Left colon (tissue), 2 donors: Measurements from ENCODE around the gene KRTAP1-1. TPM values are rescaled to one million over a fixed set of nuclear protein-coding genes. Genes with fewer than 3 reads are reported as not detected.
"Not testable (repeated sequence)": the region's sequence is repeated elsewhere in the genome, so short reads cannot be mapped to it uniquely, and the experiment has no call there.

Source experiments
- ATAC-seq: fragments of 200-7000 bp; cut with Tn5 transposase; one replicate; pipeline ENCODE4 v1.9.1; 2020; ENCODE audit warnings: mild to moderate bottlenecking, moderate library complexity
- DNase-seq, 2 donors: peaks; one replicate each; pipeline ENCODE4 v3.0.0-alpha.2; 2020
- intact Hi-C, 2 donors: fragments of 100-400 bp; cut with DNase I in 1 of 2; cut with micrococcal nuclease in 1 of 2; formaldehyde crosslinking; loops; one replicate each; pipeline versions ENCODE4 v1.11.2 to v1.14.0; 2022; cut with DNase I, micrococcal nuclease
- total RNA-seq, 2 donors: library from RNA; stranded (reverse); fragmentation: NEBNext Ultra II Directional; extraction: Animal tissue kit (Norgen Biotek cat#: 25700); gene quantifications; one replicate each; pipeline ENCODE4 v1.2.1, GENCODE V29; 2021
- donor health status: DM: no; HTN: no; CAD: no.
- donor health status: DM: yes; HTN: yes; CAD: no.

KRTAP1-1 gene
- total RNA-seq, 2 donors from 2014 or later, result not detected

GRCh38 chr17:41018541-41018940 lies 22.7 kb downstream of the KRTAP1-1 start:
- DNase-seq (no peak), ATAC-seq (no peak)
- intact Hi-C loops, result no loop called here

- no peak for DNase-seq
- intact Hi-C loops, result no loop called here
- no peak for ATAC-seq
Measured at GRCh38 chr17:41016578-41017215, 24.6 kb downstream of the KRTAP1-1 start.

GRCh38 chr17:41015454-41015853 lies 25.8 kb downstream of the KRTAP1-1 start:
- intact Hi-C loops, result no loop called here
- ATAC-seq (no peak), DNase-seq (no peak)

- intact Hi-C loops, result no loop called here
Measured at GRCh38 chr17:41013606-41014005, 27.6 kb downstream of the KRTAP1-1 start.

GRCh38 chr17:41013181-41013580 lies 28.1 kb downstream of the KRTAP1-1 start:
- intact Hi-C loops, result no loop called here
- no peak for ATAC-seq

More at GRCh38 chr17:41013606-41014005, 27.6 kb downstream of the KRTAP1-1 start:
- no peak for DNase-seq
- no peak for ATAC-seq

GRCh38 chr17:41012326-41013120 lies 28.7 kb downstream of the KRTAP1-1 start:
- DNase-seq (no peak), ATAC-seq (no peak)
- intact Hi-C loops, result no loop called here

More at GRCh38 chr17:41013181-41013580, 28.1 kb downstream of the KRTAP1-1 start:
- DNase-seq, result no peak

- DNase-seq (no peak), ATAC-seq (no peak)
- intact Hi-C loops, result no loop called here
Measured at GRCh38 chr17:41010441-41010840, 30.8 kb downstream of the KRTAP1-1 start.

GRCh38 chr17:41009936-41010335 lies 31.3 kb downstream of the KRTAP1-1 start:
- ATAC-seq (no peak), DNase-seq (no peak)
- intact Hi-C loops, result no loop called here

- ATAC-seq (no peak), DNase-seq (no peak)
- intact Hi-C loops, result no loop called here
Measured at GRCh38 chr17:41009301-41009760, 31.9 kb downstream of the KRTAP1-1 start.

GRCh38 chr17:41008811-41009210 lies 32.4 kb downstream of the KRTAP1-1 start, which contains the start of gene KRTAP3-1:
Gene KRTAP3-1, minus strand, starts transcription at chr17:41009128. Its CDS starts 54 bp downstream, at chr17:41009074.
- DNase-seq (no peak), ATAC-seq (no peak)
- intact Hi-C loops, result no loop called here

- ATAC-seq (no peak), DNase-seq (no peak)
- intact Hi-C loops, result no loop called here
Measured at GRCh38 chr17:41004397-41004796, 36.9 kb downstream of the KRTAP1-1 start.

- intact Hi-C loops, result no loop called here
- ATAC-seq, result no peak
- no peak for DNase-seq
Measured at GRCh38 chr17:41003926-41004325, 37.3 kb downstream of the KRTAP1-1 start.

GRCh38 chr17:41002814-41003213 lies 38.4 kb downstream of the KRTAP1-1 start:
- intact Hi-C loops, result no loop called here
- ATAC-seq, result no peak
- no peak for DNase-seq

- ATAC-seq (no peak), DNase-seq (no peak)
- intact Hi-C loops, result no loop called here
Measured at GRCh38 chr17:41001795-41002194, 39.5 kb downstream of the KRTAP1-1 start.

GRCh38 chr17:40999563-40999962 lies 41.7 kb downstream of the KRTAP1-1 start, which contains the start of gene KRTAP3-2:
Gene KRTAP3-2, minus strand, starts transcription at chr17:40999906. Its CDS starts 53 bp downstream, at chr17:40999853.
- DNase-seq, ATAC-seq, intact Hi-C loops: not testable (repeated sequence)

GRCh38 chr17:40997361-40997760 lies 43.9 kb downstream of the KRTAP1-1 start:
- ATAC-seq (no peak), DNase-seq (no peak)
- intact Hi-C loops, result no loop called here

- DNase-seq, result no peak
- intact Hi-C loops, result no loop called here
- ATAC-seq, result no peak
Measured at GRCh38 chr17:40996829-40997228, 44.4 kb downstream of the KRTAP1-1 start.

- ATAC-seq (no peak), DNase-seq (no peak)
- intact Hi-C loops, result no loop called here
Measured at GRCh38 chr17:40995116-40995515, 46.1 kb downstream of the KRTAP1-1 start.

- intact Hi-C loops, result no loop called here
- DNase-seq, result no peak
- ATAC-seq, result no peak
Measured at GRCh38 chr17:40993839-40994238, 47.4 kb downstream of the KRTAP1-1 start, which contains the start of gene KRTAP3-3. Gene KRTAP3-3, minus strand, starts transcription at chr17:40994164. Its CDS starts 67 bp downstream, at chr17:40994097.

- ATAC-seq, result no peak
- intact Hi-C loops, result no loop called here
- DNase-seq, result no peak
Measured at GRCh38 chr17:40993084-40993483, 48.2 kb downstream of the KRTAP1-1 start.
